GM23338 (cell line): ENCODE results near the gene SLC10A6. TPM values are rescaled to one million over a fixed set of nuclear protein-coding genes. Genes with fewer than 3 reads are reported as not detected.

Experiments
- ATAC-seq: fragments of 200-7000 bp; cut with Tn5 transposase; 3 replicates; pipeline ENCODE4 v1.9.1; 2020
- DNase-seq: peaks from one replicate; pipeline ENCODE4 v3.0.0-alpha.2; 2015; ENCODE audit warnings: low spot score
- H2AFZ ChIP-seq: fragments of 200-600 bp; sonication (generic); 2 replicates; pipeline ENCODE4 v1.8.0; 2016; ENCODE audit warnings: antibody characterized with exemption, mild to moderate bottlenecking, moderate library complexity
- H3F3A ChIP-seq: fragments of 200-600 bp; sonication (generic); replicated peaks from 2 replicates; pipeline ENCODE4 v1.8.0; 2017; ENCODE audit warnings: antibody characterized with exemption, mixed run types, low read depth
- H3K27ac ChIP-seq: fragments of 200-600 bp; sonication (generic); 2 replicates; pipeline ENCODE4 v1.6.1; 2016; ENCODE audit warnings: low read depth
- H3K27me3 ChIP-seq: fragments of 200-600 bp; sonication (generic); 2 replicates; pipeline ENCODE4 v1.8.0; 2016; ENCODE audit warnings: mild to moderate bottlenecking, mixed run types, moderate library complexity; ENCODE audit not compliant: insufficient read depth
- H3K36me3 ChIP-seq: fragments of 200-600 bp; sonication (generic); 2 replicates; pipeline ENCODE4 v1.8.0; 2016; ENCODE audit warnings: mild to moderate bottlenecking; ENCODE audit not compliant: insufficient read depth
- H3K4me1 ChIP-seq: fragments of 200-600 bp; sonication (generic); 2 replicates; pipeline ENCODE4 v1.8.0; 2016; ENCODE audit warnings: mild to moderate bottlenecking, moderate library complexity; ENCODE audit not compliant: insufficient read depth
- H3K4me2 ChIP-seq: fragments of 200-600 bp; sonication (generic); 2 replicates; pipeline ENCODE4 v1.7.1; 2017; ENCODE audit warnings: mixed run types
- H3K4me3 ChIP-seq: fragments of 200-600 bp; sonication (generic); 2 replicates; pipeline ENCODE4 v1.6.1; 2016; ENCODE audit warnings: mixed run types
- H3K79me2 ChIP-seq: fragments of 200-600 bp; sonication (generic); replicated peaks from 2 replicates; pipeline ENCODE4 v1.8.0; 2017; ENCODE audit warnings: mild to moderate bottlenecking; ENCODE audit not compliant: insufficient read depth
- H3K9me2 ChIP-seq: fragments of 200-600 bp; sonication (generic); 2 replicates; pipeline ENCODE4 v1.8.0; 2017; ENCODE audit not compliant: insufficient read depth
- H4K20me1 ChIP-seq: fragments of 200-600 bp; sonication (generic); replicated peaks from 2 replicates; pipeline ENCODE4 v1.8.0; 2017; ENCODE audit warnings: mild to moderate bottlenecking; ENCODE audit not compliant: insufficient read depth
- H3K27ac Mint-ChIP-seq: 2 replicates; pipeline ENCODE4 v1.8.0; 2020; ENCODE audit warnings: inconsistent platforms, mild to moderate bottlenecking, moderate library complexity, mixed read lengths
- H3K27me3 Mint-ChIP-seq: 3 replicates; pipeline ENCODE4 v1.8.0; 2022; ENCODE audit warnings: low read depth, mild to moderate bottlenecking, moderate library complexity, mixed read lengths, inconsistent platforms; ENCODE audit not compliant: insufficient read depth, poor library complexity
- H3K36me3 Mint-ChIP-seq: 3 replicates; pipeline ENCODE4 v1.8.0; 2021; ENCODE audit warnings: low read depth, mild to moderate bottlenecking, inconsistent platforms, moderate library complexity, mixed read lengths
- H3K4me1 Mint-ChIP-seq: 3 replicates; pipeline ENCODE4 v1.8.0; 2020; ENCODE audit warnings: mild to moderate bottlenecking, inconsistent platforms, mixed read lengths
- H3K4me3 Mint-ChIP-seq: 3 replicates; pipeline ENCODE4 v1.8.0; 2021; ENCODE audit warnings: moderate library complexity, mild to moderate bottlenecking, inconsistent platforms, mixed read lengths
- H3K9me3 Mint-ChIP-seq: 3 replicates; pipeline ENCODE4 v1.8.0; 2020; ENCODE audit warnings: moderate library complexity, mild to moderate bottlenecking, inconsistent platforms, mixed read lengths
- CREB1 ChIP-seq: fragments of 250-450 bp; sonication (Bioruptor Pico); IDR thresholded peaks from 2 replicates; pipeline ENCODE4 v1.5.0; 2020; ENCODE audit warnings: low read depth, mild to moderate bottlenecking, moderate library complexity
- CTCF ChIP-seq, 2 experiments: fragments of 200-600 bp in 1 of 2; sonication (generic) in 1 of 2; conservative IDR thresholded peaks; 2 replicates each; pipeline versions ENCODE4 v1.5.1 to v1.6.1; 2016 to 2017; ENCODE audit warnings: antibody characterized with exemption in 2 of 2, low read depth in 2 of 2, mild to moderate bottlenecking in 2 of 2, moderate library complexity in 1 of 2
- ETS1 ChIP-seq: IDR thresholded peaks from 2 replicates; pipeline ENCODE4 v1.6.1; 2016; ENCODE audit warnings: antibody characterized with exemption
- EZH2 ChIP-seq: fragments of 200-600 bp; sonication (generic); IDR thresholded peaks from one replicate; pipeline ENCODE4 v1.8.0; 2017; ENCODE audit warnings: antibody characterized with exemption, mild to moderate bottlenecking, low read depth; ENCODE audit not compliant: unreplicated experiment
- EZH2phosphoT487 ChIP-seq: fragments of 200-600 bp; sonication (generic); IDR thresholded peaks from one replicate; pipeline ENCODE4 v1.8.1; 2018; ENCODE audit warnings: antibody characterized with exemption; ENCODE audit not compliant: unreplicated experiment
- JUNB ChIP-seq: IDR thresholded peaks from one replicate; pipeline ENCODE4 v1.6.1; 2016; ENCODE audit warnings: antibody characterized with exemption; ENCODE audit not compliant: unreplicated experiment
- NANOG ChIP-seq: IDR thresholded peaks from 2 replicates; pipeline ENCODE4 v1.6.1; 2016; ENCODE audit warnings: antibody characterized with exemption, borderline replicate concordance
- POLR2AphosphoS5 ChIP-seq: IDR thresholded peaks from 2 replicates; pipeline ENCODE4 v1.6.1; 2016; ENCODE audit warnings: antibody characterized with exemption, low read depth
- STAT1 ChIP-seq: IDR thresholded peaks from one replicate; pipeline ENCODE4 v1.6.1; 2016; ENCODE audit warnings: antibody characterized with exemption; ENCODE audit not compliant: unreplicated experiment
- ZNF114 ChIP-seq: fragments of 250-450 bp; sonication (Bioruptor Pico); IDR thresholded peaks from 2 replicates; pipeline ENCODE4 v1.5.0; 2020; ENCODE audit warnings: mild to moderate bottlenecking, moderate library complexity
- ZNF331 ChIP-seq: fragments of 250-450 bp; sonication (Bioruptor Pico); IDR thresholded peaks from 2 replicates; pipeline ENCODE4 v1.5.0; 2020; ENCODE audit warnings: low read depth, mild to moderate bottlenecking, moderate library complexity
- ZNF462 ChIP-seq: fragments of 250-450 bp; sonication (Bioruptor Pico); IDR thresholded peaks from 2 replicates; pipeline ENCODE4 v1.5.0; 2020; ENCODE audit warnings: mild to moderate bottlenecking, moderate library complexity
- polyA plus RNA-seq: library from polyadenylated mRNA; unstranded; fragments of >200 nt; fragmentation: Nextera tagmentation; extraction: Ambion mirVana; gene quantifications from 2 replicates; pipeline ENCODE4 v1.2.1, GENCODE V29; 2016
- total RNA-seq: library from RNA; depleted of rRNA; stranded (reverse); fragments of >200 nt; shearing (Covaris generic); gene quantifications from 2 replicates; pipeline ENCODE4 v1.2.3, GENCODE V29; 2014

Gene SLC10A6
- total and polyA plus RNA-seq, 2 experiments from 2014 or later, result not detected

GRCh38 chr4:86894455-86894854, 45.3 kb upstream of the SLC10A6 start:
- ATAC-seq, result no peak
- no peak overlapping the region for H2AFZ ChIP-seq
- H3K4me2 ChIP-seq, result no peak overlapping the region

GRCh38 chr4:86893136-86893535, 44.0 kb upstream of the SLC10A6 start:
- H3K27ac Mint-ChIP-seq, result no peak overlapping the region
- no peak for TF ChIP-seq CTCF (conservative IDR thresholded peaks at IDR 0.05; ENCODE audit: low read depth in 2 of 2)
- no peak for TF ChIP-seq EZH2phosphoT487
- no peak for TF ChIP-seq JUNB
- no peak for TF ChIP-seq ETS1
- TF ChIP-seq CREB1, result no peak
- TF ChIP-seq ZNF331, result no peak
- no peak for TF ChIP-seq POLR2AphosphoS5
- no peak for TF ChIP-seq ZNF462 (CRISPR knock-in tag)
- TF ChIP-seq ZNF114, result no peak
- no peak for TF ChIP-seq NANOG
- TF ChIP-seq STAT1, result no peak
- ATAC-seq, result no peak

More at GRCh38 chr4:86894455-86894854, 45.3 kb upstream of the SLC10A6 start:
- no peaks in the 10 kb centered on the region for H3K36me3 Mint-ChIP-seq
- H3K27ac Mint-ChIP-seq, result no peak overlapping the region
- H3K4me1 Mint-ChIP-seq, result peaks cover 17% of the 10 kb centered on the region
- no peaks in the 10 kb centered on the region for H3K79me2 ChIP-seq
- no peaks in the 10 kb centered on the region for H4K20me1 ChIP-seq
- no peak overlapping the region for H3K4me3 ChIP-seq
- DNase-seq, result no peak
- H3K27ac ChIP-seq, result no peak overlapping the region
- H3F3A ChIP-seq, result no peaks in the 10 kb centered on the region; the same call in 1 of the 2 replicates
- peaks cover 7% of the 10 kb centered on the region; the same call in 1 of the 2 replicates for H3K27me3 ChIP-seq
- TF ChIP-seq EZH2, result no peak
- no peak for TF ChIP-seq NANOG
- no peak for TF ChIP-seq STAT1
- no peaks in the 10 kb centered on the region for H3K9me3 Mint-ChIP-seq
- no peaks in the 10 kb centered on the region for H3K9me2 ChIP-seq
- no peak overlapping the region for H3K4me3 Mint-ChIP-seq
- H3K36me3 ChIP-seq, result no peaks in the 10 kb centered on the region
- H3K4me1 ChIP-seq, result peaks cover 12% of the 10 kb centered on the region; the same call in 1 of the 2 replicates
- peaks cover 9% of the 10 kb centered on the region for H3K27me3 Mint-ChIP-seq

More at GRCh38 chr4:86893136-86893535, 44.0 kb upstream of the SLC10A6 start:
- Histone ChIP-seq H3K36me3 (no peaks in the 10 kb centered on the region), H3K4me3 (peak overlapping the region; percentile 69), H3K27me3 (peaks cover 7% of the 10 kb centered on the region; the same call in 1 of the 2 replicates), H3K27ac (no peak overlapping the region), H3K4me2 (peak overlapping the region; percentile 84), H3K79me2 (no peaks in the 10 kb centered on the region), H3F3A (no peaks in the 10 kb centered on the region; the same call in 1 of the 2 replicates), H3K9me2 (no peaks in the 10 kb centered on the region), H4K20me1 (no peaks in the 10 kb centered on the region), H2AFZ (peak overlapping the region; percentile 78; the same call in 1 of the 2 replicates), H3K4me1 (peaks cover 12% of the 10 kb centered on the region; the same call in 1 of the 2 replicates)
- no peaks in the 10 kb centered on the region for H3K36me3 Mint-ChIP-seq
- H3K9me3 Mint-ChIP-seq, result no peaks in the 10 kb centered on the region
- H3K27me3 Mint-ChIP-seq, result peaks cover 6% of the 10 kb centered on the region
- H3K4me3 Mint-ChIP-seq, result peak overlapping the region; percentile 77
- no peak for DNase-seq
- peaks cover 17% of the 10 kb centered on the region for H3K4me1 Mint-ChIP-seq
